ENCODE measurements around the gene IGSF11.

DNA sequence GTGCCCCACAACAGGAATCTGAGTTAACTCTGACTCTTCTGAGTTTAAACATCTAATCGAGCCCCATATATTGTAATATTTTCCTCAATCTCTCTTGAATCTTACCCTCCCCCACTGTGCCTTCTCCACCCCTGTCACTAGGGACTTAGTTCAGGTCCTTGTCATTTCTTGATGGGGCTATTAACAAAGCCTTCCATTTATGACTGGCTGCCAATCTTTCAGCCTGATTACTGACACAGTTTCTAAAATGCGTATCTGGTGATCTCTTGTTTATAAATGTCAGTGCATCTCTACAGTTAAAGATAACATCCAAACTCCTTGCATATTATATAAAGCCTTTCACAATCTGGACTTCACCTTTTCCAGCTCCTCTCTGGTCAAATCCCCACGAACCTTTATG is 124.3 kb downstream of the IGSF11 start:
- TF ChIP-seq CTCF (IDR thresholded peaks at IDR 0.05 in 8 of 11, conservative IDR thresholded peaks at IDR 0.05 in 3 of 11) (no peak), POLR2A (IDR thresholded peaks at IDR 0.05) (no peak), POLR2AphosphoS5 (IDR thresholded peaks at IDR 0.05) (no peak)
